Dendritic cell treated with granulocyte-macrophage colony-stimulating factor and Interleukin-4, amounts not matched to agents 40 ng/mL and 50 ng/mL, for 4 days (primary cell): ENCODE data around the gene PODXL2.

Experiments
- H3K27ac Mint-ChIP-seq: one replicate; pipeline ENCODE4 v1.8.0; 2022; ENCODE audit warnings: mild to moderate bottlenecking, mixed read lengths
- H3K27me3 Mint-ChIP-seq: one replicate; pipeline ENCODE4 v1.8.0; 2022; ENCODE audit warnings: mild to moderate bottlenecking, mixed read lengths
- H3K36me3 Mint-ChIP-seq: one replicate; pipeline ENCODE4 v1.8.0; 2022; ENCODE audit warnings: low read depth, mixed read lengths
- H3K4me1 Mint-ChIP-seq: one replicate; pipeline ENCODE4 v1.8.0; 2022; ENCODE audit warnings: low read depth, mixed read lengths
- H3K4me3 Mint-ChIP-seq: one replicate; pipeline ENCODE4 v1.8.0; 2022; ENCODE audit warnings: mild to moderate bottlenecking, moderate library complexity, mixed read lengths
- H3K9me3 Mint-ChIP-seq: one replicate; pipeline ENCODE4 v1.8.0; 2022; ENCODE audit warnings: mixed read lengths
- intact Hi-C: fragments of 100-400 bp; cut with micrococcal nuclease; formaldehyde crosslinking; loops from one replicate; pipeline ENCODE4 v1.15.0; 2022

The PODXL2 gene

GRCh38 chr3:127666676-127667075 is 37.7 kb downstream of the PODXL2 start:
- Mint-ChIP-seq H3K4me1 (peaks cover 10% of the 10 kb centered on the region), H3K36me3 (no peaks in the 10 kb centered on the region), H3K4me3 (no peak overlapping the region), H3K9me3 (no peaks in the 10 kb centered on the region), H3K27me3 (no peaks in the 10 kb centered on the region), H3K27ac (no peak overlapping the region)
- intact Hi-C loops, result no loop called here

- H3K4me1 Mint-ChIP-seq, result peaks cover 14% of the 10 kb centered on the region
- no peaks in the 10 kb centered on the region for H3K27me3 Mint-ChIP-seq
- H3K36me3 Mint-ChIP-seq, result no peaks in the 10 kb centered on the region
- no peak overlapping the region for H3K27ac Mint-ChIP-seq
- intact Hi-C loops, result no loop called here
- H3K4me3 Mint-ChIP-seq, result no peak overlapping the region
- H3K9me3 Mint-ChIP-seq, result no peaks in the 10 kb centered on the region
Measured at GRCh38 chr3:127667119-127667681, 38.2 kb downstream of the PODXL2 start.

- intact Hi-C loops, result no loop called here
- peaks cover 20% of the 10 kb centered on the region for H3K4me1 Mint-ChIP-seq
- no peaks in the 10 kb centered on the region for H3K9me3 Mint-ChIP-seq
- no peak overlapping the region for H3K27ac Mint-ChIP-seq
- peaks cover 5% of the 10 kb centered on the region for H3K36me3 Mint-ChIP-seq
- H3K4me3 Mint-ChIP-seq, result no peak overlapping the region
- no peaks in the 10 kb centered on the region for H3K27me3 Mint-ChIP-seq
Measured at GRCh38 chr3:127668906-127669305, 39.9 kb downstream of the PODXL2 start.

GRCh38 chr3:127669541-127670228 is 40.7 kb downstream of the PODXL2 start:
- H3K9me3 Mint-ChIP-seq, result no peaks in the 10 kb centered on the region
- H3K36me3 Mint-ChIP-seq, result peaks cover 7% of the 10 kb centered on the region
- peaks cover 28% of the 10 kb centered on the region for H3K4me1 Mint-ChIP-seq
- H3K27me3 Mint-ChIP-seq, result no peaks in the 10 kb centered on the region
- no peak overlapping the region for H3K27ac Mint-ChIP-seq
- intact Hi-C loops, result loop anchor here (5.0 kb wide), 2 partner anchors 77 to 383 kb away; partner anchors contain the start of genes SEC61A1 and TPRA1
- no peak overlapping the region for H3K4me3 Mint-ChIP-seq

GRCh38 chr3:127670229-127670559 is 41.2 kb downstream of the PODXL2 start:
- Mint-ChIP-seq H3K36me3 (peaks cover 12% of the 10 kb centered on the region), H3K4me3 (no peak overlapping the region), H3K27me3 (no peaks in the 10 kb centered on the region), H3K27ac (no peak overlapping the region), H3K4me1 (peaks cover 33% of the 10 kb centered on the region), H3K9me3 (no peaks in the 10 kb centered on the region)
- intact Hi-C loops, result loop anchor here (5.0 kb wide), 2 partner anchors 78 to 382 kb away; partner anchors contain the start of genes SEC61A1 and TPRA1

GRCh38 chr3:127670761-127671522 is 42.0 kb downstream of the PODXL2 start:
- H3K4me3 Mint-ChIP-seq, result no peak overlapping the region
- H3K27me3 Mint-ChIP-seq, result no peaks in the 10 kb centered on the region
- intact Hi-C loops, result loop anchor here (5.0 kb wide), 2 partner anchors 79 to 381 kb away; partner anchors contain the start of genes SEC61A1 and TPRA1
- no peaks in the 10 kb centered on the region for H3K9me3 Mint-ChIP-seq
- H3K36me3 Mint-ChIP-seq, result peaks cover 19% of the 10 kb centered on the region
- no peak overlapping the region for H3K27ac Mint-ChIP-seq
- H3K4me1 Mint-ChIP-seq, result peaks cover 39% of the 10 kb centered on the region

GRCh38 chr3:127671523-127672428 is 42.8 kb downstream of the PODXL2 start:
- H3K27me3 Mint-ChIP-seq, result no peaks in the 10 kb centered on the region
- H3K4me1 Mint-ChIP-seq, result peaks cover 47% of the 10 kb centered on the region
- no peaks in the 10 kb centered on the region for H3K9me3 Mint-ChIP-seq
- H3K27ac Mint-ChIP-seq, result peak overlapping the region; percentile 89
- intact Hi-C loops, result loop anchor here (5.0 kb wide), 2 partner anchors 79 to 381 kb away; partner anchors contain the start of genes SEC61A1 and TPRA1
- H3K4me3 Mint-ChIP-seq, result peak overlapping the region; percentile 79
- H3K36me3 Mint-ChIP-seq, result peaks cover 28% of the 10 kb centered on the region

- Mint-ChIP-seq H3K27ac (peak within 1 kb of the TSS; percentile 89), H3K9me3 (no peaks in the 10 kb centered on the region), H3K4me3 (peak within 1 kb of the TSS; percentile 81), H3K36me3 (peaks cover 36% of the 10 kb centered on the region), H3K4me1 (peaks cover 55% of the 10 kb centered on the region), H3K27me3 (no peaks in the 10 kb centered on the region)
- intact Hi-C loops, result loop anchor here (5.0 kb wide), 2 partner anchors 80 to 380 kb away; partner anchors contain the start of genes SEC61A1 and TPRA1
Measured at GRCh38 chr3:127672429-127673190, 43.6 kb downstream of the PODXL2 start, which contains the start of gene ABTB1. ABTB1 (plus strand) TSS chr3:127672952; CDS start chr3:127673026, 74 bp downstream.

- intact Hi-C loops, result loop anchor here (5.0 kb wide), 2 partner anchors 81 to 379 kb away; partner anchors contain the start of genes SEC61A1 and TPRA1
- H3K9me3 Mint-ChIP-seq, result no peaks in the 10 kb centered on the region
- H3K36me3 Mint-ChIP-seq, result peaks cover 44% of the 10 kb centered on the region
Measured at GRCh38 chr3:127673191-127674100, 44.5 kb downstream of the PODXL2 start.

GRCh38 chr3:127674101-127674721 is 45.2 kb downstream of the PODXL2 start:
- peak overlapping the region; percentile 81 for H3K4me3 Mint-ChIP-seq
- H3K4me1 Mint-ChIP-seq, result peaks cover 71% of the 10 kb centered on the region
- H3K27ac Mint-ChIP-seq, result no peak overlapping the region
- intact Hi-C loops, result loop anchor here (5.0 kb wide), 2 partner anchors 82 to 378 kb away; partner anchors contain the start of genes SEC61A1 and TPRA1
- no peaks in the 10 kb centered on the region for H3K27me3 Mint-ChIP-seq
- no peaks in the 10 kb centered on the region for H3K9me3 Mint-ChIP-seq
- peaks cover 49% of the 10 kb centered on the region for H3K36me3 Mint-ChIP-seq

More at GRCh38 chr3:127673191-127674100, 44.5 kb downstream of the PODXL2 start:
- peak overlapping the region; percentile 89 for H3K27ac Mint-ChIP-seq
- H3K4me3 Mint-ChIP-seq, result peak overlapping the region; percentile 81
- peaks cover 64% of the 10 kb centered on the region for H3K4me1 Mint-ChIP-seq
- no peaks in the 10 kb centered on the region for H3K27me3 Mint-ChIP-seq

- no peak overlapping the region for H3K4me3 Mint-ChIP-seq
- H3K27ac Mint-ChIP-seq, result no peak overlapping the region
- H3K4me1 Mint-ChIP-seq, result peaks cover 74% of the 10 kb centered on the region
- peaks cover 53% of the 10 kb centered on the region for H3K36me3 Mint-ChIP-seq
- no peaks in the 10 kb centered on the region for H3K9me3 Mint-ChIP-seq
- no peaks in the 10 kb centered on the region for H3K27me3 Mint-ChIP-seq
- intact Hi-C loops, result loop anchor here (5.0 kb wide), 2 partner anchors 82 to 378 kb away; partner anchors contain the start of genes SEC61A1 and TPRA1
Measured at GRCh38 chr3:127674790-127675189, 45.8 kb downstream of the PODXL2 start.
